HG02759 (cell line): ENCODE data around the gene ITPR1.
"Not testable (repeated sequence)": the region's sequence is repeated elsewhere in the genome, so short reads cannot be mapped to it uniquely, and the experiment has no call there.

ENCODE experiments used
- ATAC-seq: cut with Tn5 transposase; IDR thresholded peaks from one replicate; pipeline ENCODE4 v1.9.1; 2021; ENCODE audit warnings: mild to moderate bottlenecking, moderate library complexity; ENCODE audit not compliant: unreplicated experiment

The ITPR1 gene

DNA sequence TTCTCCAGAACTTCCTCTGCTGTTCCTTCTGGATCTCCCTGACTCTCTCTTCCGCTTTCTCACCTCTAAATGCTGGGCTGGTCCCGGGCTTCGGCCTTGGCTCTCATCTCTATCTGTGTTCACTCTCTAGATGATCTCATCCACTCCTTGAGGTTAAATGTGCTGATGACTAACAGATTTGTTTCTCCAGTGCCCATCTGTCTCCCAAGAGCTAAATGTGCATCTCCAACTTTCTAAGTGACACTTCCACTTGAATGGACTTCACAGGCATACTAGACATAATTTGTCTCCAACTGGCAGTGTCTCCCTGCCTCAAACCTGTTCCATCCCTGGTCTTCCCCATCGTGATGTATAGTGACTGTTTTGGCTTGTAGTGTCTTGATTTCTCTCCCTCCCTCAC lies 95.3 kb downstream of the ITPR1 start:
- no peak for ATAC-seq

DNA sequence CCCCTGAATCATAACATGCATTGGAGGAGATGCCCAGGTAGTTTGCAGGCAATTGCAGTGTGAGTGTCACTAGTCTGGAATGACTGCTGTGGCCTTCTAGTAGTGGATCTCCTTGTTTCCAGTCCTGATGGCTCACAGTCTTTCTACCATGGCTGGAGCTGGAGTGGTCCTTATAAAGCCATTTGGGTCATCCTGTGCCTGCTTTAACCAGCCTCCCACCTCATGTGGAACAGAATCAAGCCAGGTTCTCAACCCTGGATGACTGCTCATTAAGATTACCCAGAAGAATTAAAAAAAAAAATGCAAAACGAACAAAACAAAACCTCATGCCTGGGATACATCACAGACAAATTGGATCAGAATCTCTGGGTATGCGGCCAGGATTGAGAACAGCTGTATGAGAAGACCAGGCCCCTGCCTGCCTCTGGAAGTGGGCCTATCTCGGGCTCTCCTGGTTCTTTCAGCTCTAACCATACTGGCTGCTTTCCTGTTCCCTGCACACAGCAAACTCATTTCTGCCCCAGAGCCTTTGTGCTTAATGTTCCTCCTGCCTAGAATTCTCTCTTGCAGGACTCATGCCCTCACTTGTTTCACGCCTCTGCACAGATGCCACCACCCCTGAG lies 96.4 kb downstream of the ITPR1 start:
- ATAC-seq, result no peak

- ATAC-seq, result not testable (repeated sequence)
These were observed 97.7 kb downstream of the ITPR1 start for GRCh38 chr3:4590849-4591248.

- no peak for ATAC-seq
These were observed 98.5 kb downstream of the ITPR1 start for GRCh38 chr3:4591669-4592068.

DNA sequence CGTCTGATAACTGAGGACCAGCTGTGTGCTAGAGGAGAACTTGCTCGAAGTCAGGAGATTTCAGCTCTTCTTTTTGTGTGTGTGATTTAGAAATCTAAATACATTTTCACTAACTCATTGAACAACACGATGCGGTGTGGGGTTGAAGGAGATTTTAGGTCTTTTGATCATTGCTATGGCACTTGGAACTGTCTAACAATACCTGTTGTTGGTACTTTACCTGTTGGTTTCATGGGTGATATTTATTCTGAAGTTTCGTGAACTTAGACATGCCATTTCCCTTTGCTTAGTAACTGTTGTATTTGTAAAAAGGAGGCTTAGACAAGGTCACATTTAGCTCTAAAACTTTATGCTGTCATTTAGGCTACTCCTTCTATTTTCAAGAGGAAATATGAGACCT lies 99.9 kb downstream of the ITPR1 start:
- no peak for ATAC-seq

GRCh38 chr3:4595710-4596113 lies 102.6 kb downstream of the ITPR1 start:
- no peak for ATAC-seq

DNA sequence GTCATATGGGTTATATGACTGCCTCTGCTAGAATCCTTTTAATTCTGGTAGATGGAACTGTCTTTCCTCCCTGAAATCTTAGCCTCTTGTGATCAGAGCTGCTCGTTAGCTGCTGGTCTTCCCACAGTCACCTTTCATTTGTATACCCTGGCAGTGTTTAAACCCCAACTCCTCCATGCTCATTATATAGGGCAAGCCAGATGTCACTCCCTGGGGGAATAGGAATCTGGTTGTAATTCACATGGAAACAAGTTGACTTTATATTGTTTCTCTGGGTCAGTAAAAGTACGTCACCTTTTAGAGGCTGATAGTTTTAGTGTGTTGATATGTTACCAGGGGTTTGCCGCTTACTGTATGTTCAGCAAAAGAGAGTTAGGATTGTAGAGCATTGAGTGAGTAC lies 103.5 kb downstream of the ITPR1 start:
- ATAC-seq, result no peak

DNA sequence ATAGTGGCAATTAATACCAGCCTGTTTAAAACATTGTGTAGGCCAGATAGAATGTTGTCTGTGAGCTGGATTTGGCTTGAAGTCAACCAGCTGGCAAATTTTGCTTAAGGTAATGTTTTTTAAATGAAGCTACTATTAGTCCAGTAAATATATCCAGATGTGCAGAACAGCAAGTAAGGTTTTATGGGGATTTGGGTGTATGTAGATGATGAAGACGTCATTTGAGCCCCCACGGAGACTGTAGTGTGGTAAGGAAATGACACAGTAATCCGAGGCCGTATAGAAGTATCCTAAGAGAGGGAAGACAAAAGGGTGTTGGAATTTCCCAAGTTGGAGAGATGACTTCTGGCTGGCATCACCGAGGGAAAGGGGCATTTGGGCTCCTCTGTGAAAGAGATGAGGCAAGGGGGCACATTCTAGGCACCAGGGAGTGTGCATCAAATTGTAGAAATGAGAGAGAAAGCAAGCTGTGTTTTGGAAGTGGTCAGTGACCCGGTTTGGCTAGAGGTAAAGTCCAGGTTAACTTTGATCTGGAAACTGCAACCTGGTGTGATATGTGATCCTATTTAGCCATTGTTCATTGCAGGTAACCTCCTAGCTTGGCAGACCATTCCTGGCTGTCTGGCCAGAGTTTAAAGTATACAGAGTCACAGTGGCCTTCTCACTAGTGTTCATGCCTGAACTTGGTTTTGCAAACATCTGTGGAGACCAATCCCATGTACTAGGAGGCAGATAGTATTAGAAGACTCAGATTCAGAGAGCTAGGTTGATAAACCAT lies 104.2 kb downstream of the ITPR1 start:
- ATAC-seq, result no peak

- not testable (repeated sequence) for ATAC-seq
These were observed 105.1 kb downstream of the ITPR1 start for GRCh38 chr3:4598232-4598631.

DNA sequence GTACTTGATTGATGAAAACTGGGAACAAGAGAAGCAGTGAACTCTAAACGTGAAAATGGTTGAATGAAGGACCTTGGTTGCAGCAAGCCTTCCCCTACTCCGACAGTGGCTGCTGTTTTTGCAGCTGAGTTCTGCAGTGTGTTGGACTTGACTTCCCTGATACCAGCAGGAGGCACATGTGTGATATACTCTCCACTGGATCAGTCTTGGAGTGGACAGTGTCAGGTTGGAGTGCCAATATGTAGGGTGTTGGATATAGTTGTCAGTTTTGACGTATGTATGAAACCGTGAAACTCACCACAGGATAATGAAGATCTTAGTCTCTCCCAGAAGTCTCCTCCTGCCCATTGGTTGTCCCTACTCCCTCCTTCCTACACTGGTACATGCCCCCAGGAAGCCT lies 106.5 kb downstream of the ITPR1 start:
- ATAC-seq, result no peak

DNA sequence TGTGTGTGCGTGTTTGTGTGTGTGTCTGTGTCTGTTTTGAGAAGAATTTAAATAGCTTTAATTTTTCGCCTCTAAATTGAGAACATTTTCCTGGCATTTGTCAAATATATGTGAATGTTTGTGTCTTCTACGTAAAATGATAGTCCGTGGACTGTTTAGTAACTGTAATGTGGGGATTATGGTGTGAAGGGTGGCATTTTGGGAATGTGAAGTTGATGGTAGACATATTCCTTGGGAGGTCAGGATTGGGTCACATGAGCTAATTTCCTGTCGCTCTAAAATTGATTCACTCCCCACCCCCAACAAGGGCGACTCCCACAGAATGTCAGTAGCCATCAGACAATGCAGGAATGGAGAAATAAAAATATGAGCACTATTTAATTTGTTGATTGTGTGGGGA lies 107.3 kb downstream of the ITPR1 start:
- no peak for ATAC-seq

DNA sequence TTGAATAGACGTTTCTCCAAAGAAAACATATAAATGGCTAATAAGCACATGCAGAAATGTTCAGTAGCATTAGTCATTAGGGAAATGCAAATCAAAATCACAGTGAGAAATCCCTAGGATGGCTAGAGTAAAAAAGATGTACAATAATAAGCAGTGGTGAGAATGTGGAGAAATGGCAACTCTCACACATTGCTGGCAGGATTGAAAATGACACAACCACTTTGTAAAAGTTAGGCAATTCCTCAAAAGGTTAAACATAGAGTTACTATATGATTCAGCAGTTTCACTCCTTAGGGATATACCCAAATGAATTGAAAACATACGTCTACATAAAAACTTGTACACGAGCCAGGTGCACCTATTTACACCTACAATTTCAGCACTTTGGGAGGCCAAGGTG lies 108.7 kb downstream of the ITPR1 start:
- ATAC-seq, result no peak

DNA sequence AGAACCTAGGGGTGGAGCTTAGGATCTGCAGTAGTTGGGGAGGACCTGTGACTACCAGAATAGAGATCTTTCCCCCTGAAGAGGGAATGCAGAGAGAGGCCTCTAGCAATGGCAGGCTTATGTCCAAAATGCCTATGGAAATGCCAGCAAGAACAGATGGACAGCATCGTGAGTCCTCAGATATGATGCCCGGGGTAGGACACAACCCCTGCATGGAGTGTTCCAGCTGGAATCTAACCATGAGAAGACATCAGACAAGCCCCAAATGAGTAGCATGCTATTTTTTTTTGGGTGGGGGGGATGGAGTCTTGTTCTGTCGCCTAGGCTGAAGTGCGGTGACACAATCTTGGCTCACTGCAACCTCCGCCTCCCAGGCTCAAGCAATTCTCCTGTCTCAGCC lies 111.5 kb downstream of the ITPR1 start:
- ATAC-seq, result no peak

DNA sequence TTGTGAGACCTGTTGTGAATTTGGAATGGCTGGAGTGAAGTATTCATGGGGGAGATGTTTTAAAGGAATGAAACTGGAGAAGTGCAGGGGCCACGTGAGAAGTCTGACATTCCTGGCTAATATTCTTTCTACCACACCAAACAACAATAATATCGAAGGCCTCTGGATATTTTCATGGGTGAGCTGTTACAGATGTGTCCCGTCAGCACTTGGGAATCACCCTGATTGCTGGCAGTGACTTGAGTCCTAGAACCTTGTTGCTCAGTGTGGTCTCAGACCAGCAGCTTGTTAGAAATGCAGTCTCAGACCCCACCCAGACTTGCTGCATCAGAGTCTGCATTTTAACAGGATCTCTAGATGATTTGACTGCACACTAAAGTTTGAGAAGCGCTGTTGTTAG lies 113.8 kb downstream of the ITPR1 start:
- ATAC-seq, result no peak

- no peak for ATAC-seq
These were observed 120.2 kb downstream of the ITPR1 start for GRCh38 chr3:4613366-4613765.

DNA sequence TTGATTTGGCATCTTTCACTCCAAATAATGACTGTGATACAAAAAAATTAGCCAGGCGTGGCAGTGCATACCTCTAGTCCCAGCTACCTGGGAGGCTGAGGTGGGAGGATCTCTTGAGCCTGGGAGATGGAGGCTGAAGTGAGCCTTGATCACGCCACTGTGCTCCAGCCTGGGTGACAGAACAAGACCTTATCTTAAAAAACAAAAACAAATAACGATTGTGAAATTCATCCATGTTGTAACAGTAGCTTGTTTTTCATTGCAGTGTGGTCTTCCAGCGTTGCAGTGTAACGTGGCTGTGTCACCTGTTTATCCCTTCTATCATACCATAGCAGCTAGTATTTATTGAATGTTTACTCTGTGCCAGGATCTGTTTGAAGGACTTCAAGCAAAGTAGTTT lies 120.9 kb downstream of the ITPR1 start:
- ATAC-seq, result no peak

DNA sequence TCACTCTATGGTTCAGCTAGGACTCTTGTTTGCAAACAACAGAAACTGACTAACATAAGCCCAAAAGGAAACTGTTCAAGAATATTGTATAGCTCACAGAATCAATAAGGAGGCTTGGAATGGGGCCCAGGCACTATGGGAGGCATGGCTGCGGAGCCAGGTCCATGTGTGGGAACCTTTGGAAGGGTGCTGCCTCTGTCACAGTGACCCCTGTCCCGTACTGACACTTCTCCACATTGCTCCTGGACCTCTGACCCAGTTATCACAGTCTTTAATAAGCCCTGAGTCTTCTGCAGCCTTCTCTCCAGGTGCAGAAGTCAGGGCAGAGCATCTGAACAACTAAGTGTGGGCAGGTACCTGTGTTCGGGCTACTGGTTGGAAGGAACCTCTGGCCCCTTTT lies 121.8 kb downstream of the ITPR1 start:
- no peak for ATAC-seq

DNA sequence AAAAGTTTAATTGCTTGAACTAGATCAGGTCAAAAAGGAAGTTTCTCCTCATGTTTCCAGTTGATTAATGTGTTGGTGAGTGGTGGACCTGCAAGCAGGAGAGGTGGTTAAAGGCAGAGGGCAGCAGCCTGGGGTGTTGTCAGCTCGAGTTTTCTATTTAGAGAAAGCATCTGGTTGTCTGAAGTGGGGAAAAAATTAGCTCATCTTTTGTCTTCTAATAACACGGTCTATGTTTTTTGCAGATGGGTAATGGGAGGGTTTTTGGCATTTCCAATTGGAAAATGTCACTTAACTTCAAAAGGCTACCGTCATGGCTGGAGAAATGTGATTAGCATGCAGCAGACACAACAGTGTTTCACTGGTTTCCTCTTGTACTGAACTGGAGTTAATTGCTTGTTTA lies 122.6 kb downstream of the ITPR1 start:
- ATAC-seq, result no peak

- ATAC-seq, result no peak
These were observed 130.4 kb downstream of the ITPR1 start for GRCh38 chr3:4623421-4623999.

- no peak for ATAC-seq
These were observed 134.7 kb downstream of the ITPR1 start for GRCh38 chr3:4627651-4628375.

DNA sequence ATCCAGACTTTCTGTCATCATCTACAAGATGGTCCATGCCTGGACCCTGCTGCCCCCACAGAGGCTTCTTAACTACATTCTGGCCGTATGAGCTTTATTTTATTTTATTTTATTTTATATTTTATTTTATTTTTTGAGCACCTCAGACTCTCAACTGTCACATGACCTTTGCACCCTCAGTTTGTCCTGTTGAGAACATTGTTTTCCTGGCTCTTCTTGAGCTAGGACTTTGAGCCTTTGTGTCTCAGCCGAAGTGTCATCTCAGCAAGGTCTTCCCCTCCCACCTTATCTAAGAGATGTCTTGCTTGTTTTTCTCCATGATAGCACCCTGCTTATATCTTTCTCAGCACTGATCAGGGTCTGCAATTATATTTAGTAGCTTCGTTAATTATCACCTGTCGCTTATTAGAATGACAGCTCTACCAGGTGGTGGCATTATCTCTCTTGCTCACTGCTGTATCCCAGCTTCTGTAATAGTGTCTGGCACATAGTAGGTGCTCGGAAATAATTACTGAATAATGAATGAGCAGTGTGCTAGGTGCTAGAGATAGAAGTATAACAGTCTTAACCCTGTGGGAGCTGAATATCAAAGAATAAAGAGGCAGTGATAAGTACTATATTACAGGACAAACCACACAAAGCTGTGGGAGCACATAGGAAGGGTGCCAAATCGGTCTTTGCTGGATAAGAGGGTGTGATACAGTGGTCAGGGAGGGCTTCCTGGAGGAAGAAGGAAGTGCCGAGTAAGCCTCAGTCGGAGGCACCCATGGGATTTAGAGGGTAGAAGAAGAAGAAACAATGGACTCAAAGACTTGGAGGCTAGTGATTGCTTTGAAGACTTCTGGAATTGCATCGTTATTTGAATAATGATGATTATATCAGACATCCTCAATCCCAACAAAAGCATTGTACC lies 136.2 kb downstream of the ITPR1 start:
- no peak for ATAC-seq
